Ovary (tissue), 9 donors: Measurements from ENCODE around the gene DDX51. TPM values are rescaled to one million over a fixed set of nuclear protein-coding genes. Genes with fewer than 3 reads are reported as not detected.

Experiments used
- DNase-seq, 5 donors: peaks; one replicate each; pipeline ENCODE4 v3.0.0-alpha.2; 2019 to 2020
- H3K27ac ChIP-seq, 2 donors: fragments of 200-600 bp; one replicate each; pipeline versions ENCODE4 v1.5.1 to v1.8.0; 2019 to 2022
- H3K27me3 ChIP-seq: fragments of 200-600 bp; one replicate; pipeline ENCODE4 v1.8.0; 2022
- H3K36me3 ChIP-seq: fragments of 200-600 bp; sonication (generic); one replicate; pipeline ENCODE4 v1.5.1; 2019
- H3K4me1 ChIP-seq: one replicate; pipeline ENCODE4 v1.8.1; 2013; ENCODE audit warnings: mild to moderate bottlenecking, moderate library complexity; ENCODE audit not compliant: insufficient read depth
- H3K4me3 ChIP-seq: fragments of 200-600 bp; sonication (generic); one replicate; pipeline ENCODE4 v1.5.1; 2017
- H3K9me3 ChIP-seq, 2 donors: fragments of 200-600 bp in 1 of 2; sonication (generic) in 1 of 2; one replicate each; pipeline versions ENCODE4 v1.5.1 to v1.8.1; 2013 to 2019; ENCODE audit warnings: mild to moderate bottlenecking in 1 of 2, moderate library complexity in 1 of 2
- CTCF ChIP-seq, 3 donors: fragments of 450-650 bp in 2 of 3; fragments of 200-600 bp in 1 of 3; IDR thresholded peaks; one replicate each; pipeline versions ENCODE4 v1.5.1 to v1.8.0; 2016 to 2022; ENCODE audit warnings: antibody characterized with exemption in 3 of 3, mild to moderate bottlenecking in 1 of 3
- EP300 ChIP-seq: sonication (generic); formaldehyde crosslinking; IDR thresholded peaks from one replicate; pipeline ENCODE4 v1.6.1; 2017; ENCODE audit warnings: antibody characterized with exemption
- POLR2A ChIP-seq: fragments of 450-650 bp; IDR thresholded peaks from one replicate; pipeline ENCODE4 v1.6.1; 2017; ENCODE audit warnings: antibody characterized with exemption, mild to moderate bottlenecking, moderate library complexity
- WGBS, 3 donors: extraction: QIAGEN DNeasy Blood & Tissue Kit in 1 of 3; methylation state at CpG; one replicate each; pipeline versions ENCODE4 v1.1.5 to v1.1.7; 2013 to 2017; 5-methylcytosine and 5-hydroxymethylcytosine counted together
- intact Hi-C, 4 donors: fragments of 100-400 bp; cut with DNase I; formaldehyde crosslinking; loops; one replicate each; pipeline versions ENCODE4 v1.11.0 to v1.15.1; 2022 to 2023
- polyA plus RNA-seq, 2 donors: library from polyadenylated mRNA; stranded (reverse); fragments of 200-250 nt in 1 of 2; fragments of 350-450 nt in 1 of 2; fragmentation: Illumina TruSeq in 1 of 2; extraction: RNeasy Lipid Tissue Mini Kit (QIAGEN cat#74804) in 1 of 2; gene quantifications; one replicate each; pipeline ENCODE4 v1.2.3, GENCODE V29; 2013 to 2014
- total RNA-seq, 7 donors: library from RNA; depleted of rRNA in 2 of 7; stranded (reverse); fragments of >200 nt in 2 of 7; fragmentation: NEBNext Ultra II Directional in 3 of 7; extraction: Animal tissue kit (Norgen Biotek cat#: 25700) in 3 of 7; gene quantifications; one replicate each; pipeline versions ENCODE4 v1.1.0 to v1.2.4, GENCODE V29; 2016 to 2023
- donor health status: DM: no; HTN: no; CAD: no; lungs with moderate emphysema.
- donor health status: DM: no; HTN: no; CAD: no.
- donor health status: Bipolar disorder and iron deficiency.
- donor health status: DM: yes; HTN: yes; CAD: no.
- donor health status: DM: no; HTN: no; CAD: no.
- donor health status: DM: yes; HTN: yes; CAD: no.

Gene DDX51
- total and polyA plus RNA-seq, 9 donors, result 10.0 to 26.2 (median 21.8) TPM

GRCh38 chr12:132156573-132157325 is 12.6 kb upstream of the DDX51 start:
- Histone ChIP-seq H3K4me3 (no peak overlapping the region), H3K36me3 (no peaks in the 10 kb centered on the region), H3K4me1 (no peaks in the 10 kb centered on the region), H3K27me3 (no peaks in the 10 kb centered on the region), H3K27ac (no peak overlapping the region), H3K9me3 (no peaks in the 10 kb centered on the region)
- intact Hi-C loops, result loop anchor here in 1 of 4 donors (10.0 kb wide), 1 partner anchor 468 kb away; no protein-coding TSS in a partner anchor
- 81 to 89% (median 86%) methylated on average over 8 of the region's 8 CpGs for WGBS, 3 donors
- DNase-seq, result no peak
- TF ChIP-seq CTCF (IDR thresholded peaks at IDR 0.05) (no peak), POLR2A (no peak), EP300 (no peak)

- TF ChIP-seq POLR2A (no peak), EP300 (no peak), CTCF (IDR thresholded peaks at IDR 0.05) (no peak)
- Histone ChIP-seq H3K27me3 (no peaks in the 10 kb centered on the region), H3K4me1 (no peaks in the 10 kb centered on the region), H3K36me3 (no peaks in the 10 kb centered on the region), H3K27ac (no peak overlapping the region), H3K9me3 (no peaks in the 10 kb centered on the region), H3K4me3 (no peak overlapping the region)
- WGBS, 3 donors, result 92 to 96% (median 95%) methylated on average over 10 of the region's 10 CpGs
- intact Hi-C loops, result loop anchor here in 1 of 4 donors (10.0 kb wide), 1 partner anchor 469 kb away; no protein-coding TSS in a partner anchor
- DNase-seq, result no peak
Observed at GRCh38 chr12:132155771-132156572, 11.9 kb upstream of the DDX51 start.

GRCh38 chr12:132154941-132155770 is 11.0 kb upstream of the DDX51 start:
- Histone ChIP-seq H3K27ac (no peak overlapping the region), H3K9me3 (no peaks in the 10 kb centered on the region), H3K27me3 (no peaks in the 10 kb centered on the region), H3K4me1 (no peaks in the 10 kb centered on the region), H3K4me3 (no peak overlapping the region), H3K36me3 (no peaks in the 10 kb centered on the region)
- TF ChIP-seq CTCF (IDR thresholded peaks at IDR 0.05) (no peak), POLR2A (no peak), EP300 (no peak)
- no peak for DNase-seq
- intact Hi-C loops, result loop anchor here in 2 of 4 donors (5.0 to 10.0 kb wide), 2 partner anchors 447 to 470 kb away; no protein-coding TSS in a partner anchor
- 88 to 91% (median 91%) methylated on average over 51 of the region's 51 CpGs for WGBS, 3 donors

GRCh38 chr12:132154341-132154761 is 10.2 kb upstream of the DDX51 start:
- Histone ChIP-seq H3K27ac (no peak overlapping the region), H3K9me3 (no peaks in the 10 kb centered on the region), H3K27me3 (no peaks in the 10 kb centered on the region), H3K4me3 (no peak overlapping the region), H3K36me3 (no peaks in the 10 kb centered on the region), H3K4me1 (no peaks in the 10 kb centered on the region)
- intact Hi-C loops, result loop anchor here in 2 of 4 donors (5.0 to 10.0 kb wide), 2 partner anchors 448 to 470 kb away; no protein-coding TSS in a partner anchor
- TF ChIP-seq CTCF (IDR thresholded peaks at IDR 0.05) (no peak), POLR2A (no peak), EP300 (no peak)
- 63 to 70% (median 63%) methylated on average over 21 of the region's 21 CpGs for WGBS, 3 donors
- DNase-seq, result no peak
